ENCODE measurements around the gene ZSWIM5. TPM values are rescaled to one million over a fixed set of nuclear protein-coding genes. Genes with fewer than 3 reads are reported as not detected.

Gene ZSWIM5
- total RNA-seq, 1 donor from 2014 or later: 2.4 TPM

GRCh38 chr1:45059829-45060228 lies 146.6 kb downstream of the ZSWIM5 start:
- DNase-seq (ENCODE audit: low spot score in 2 of 2, unreplicated experiment in 2 of 2): no peak
- Mint-ChIP-seq H3K4me1 (no peaks in the 10 kb centered on the region), H3K27ac (no peak overlapping the region), H3K4me3 (no peak overlapping the region), H3K27me3 (ENCODE audit: low read depth) (no peaks in the 10 kb centered on the region), H3K36me3 (no peaks in the 10 kb centered on the region), H3K9me3 (no peaks in the 10 kb centered on the region)
- TF ChIP-seq CTCF (IDR thresholded peaks at IDR 0.05; ENCODE audit: unreplicated experiment): no peak

GRCh38 chr1:45057542-45057941 lies 148.9 kb downstream of the ZSWIM5 start:
- H3K27me3 Mint-ChIP-seq (ENCODE audit: low read depth): no peaks in the 10 kb centered on the region
- peaks cover 1% of the 10 kb centered on the region for H3K4me1 Mint-ChIP-seq
- no peak overlapping the region for H3K27ac Mint-ChIP-seq
- H3K36me3 Mint-ChIP-seq: no peaks in the 10 kb centered on the region
- DNase-seq (ENCODE audit: low spot score in 2 of 2, unreplicated experiment in 2 of 2): no peak
- no peak for TF ChIP-seq CTCF (IDR thresholded peaks at IDR 0.05; ENCODE audit: unreplicated experiment)
- H3K9me3 Mint-ChIP-seq: no peaks in the 10 kb centered on the region
- no peak overlapping the region for H3K4me3 Mint-ChIP-seq

GRCh38 chr1:45051005-45051772 lies 155.2 kb downstream of the ZSWIM5 start:
- H3K36me3 Mint-ChIP-seq: no peaks in the 10 kb centered on the region
- no peak for TF ChIP-seq CTCF (IDR thresholded peaks at IDR 0.05; ENCODE audit: unreplicated experiment)
- peak overlapping the region; percentile 18 for H3K27ac Mint-ChIP-seq
- H3K9me3 Mint-ChIP-seq: no peaks in the 10 kb centered on the region
- no peak for DNase-seq (ENCODE audit: low spot score in 2 of 2, unreplicated experiment in 2 of 2)
- peaks cover 9% of the 10 kb centered on the region for H3K4me1 Mint-ChIP-seq
- no peak overlapping the region for H3K4me3 Mint-ChIP-seq
- H3K27me3 Mint-ChIP-seq (ENCODE audit: low read depth): no peaks in the 10 kb centered on the region

GRCh38 chr1:45047032-45047431 lies 159.4 kb downstream of the ZSWIM5 start:
- no peak for TF ChIP-seq CTCF (IDR thresholded peaks at IDR 0.05; ENCODE audit: unreplicated experiment)
- Mint-ChIP-seq H3K36me3 (no peaks in the 10 kb centered on the region), H3K27ac (no peak overlapping the region), H3K27me3 (ENCODE audit: low read depth) (no peaks in the 10 kb centered on the region), H3K9me3 (no peaks in the 10 kb centered on the region), H3K4me1 (peaks cover 8% of the 10 kb centered on the region), H3K4me3 (no peak overlapping the region)
- DNase-seq (ENCODE audit: low spot score in 2 of 2, unreplicated experiment in 2 of 2): no peak

- no peak for DNase-seq (ENCODE audit: low spot score in 2 of 2, unreplicated experiment in 2 of 2)
- Mint-ChIP-seq H3K4me1 (no peaks in the 10 kb centered on the region), H3K4me3 (no peak overlapping the region), H3K27ac (no peak overlapping the region), H3K27me3 (ENCODE audit: low read depth) (no peaks in the 10 kb centered on the region), H3K9me3 (no peaks in the 10 kb centered on the region), H3K36me3 (no peaks in the 10 kb centered on the region)
- TF ChIP-seq CTCF (IDR thresholded peaks at IDR 0.05; ENCODE audit: unreplicated experiment): no peak
Observed at GRCh38 chr1:45044916-45045315, 161.5 kb downstream of the ZSWIM5 start.

All from mesothelial cell of epicardium (in vitro differentiated cells).